NCI-H226 (cell line): ENCODE results near the gene ISM2.
"Not testable (repeated sequence)": the region's sequence is repeated elsewhere in the genome, so short reads cannot be mapped to it uniquely, and the experiment has no call there.

ENCODE experiments used
- DNase-seq: peaks from one replicate; pipeline ENCODE4 v3.0.0-alpha.2; 2015

ISM2 gene

GRCh38 chr14:77498120-77498979 lies at the start of gene ISM2:
ISM2 (minus strand) TSS chr14:77498816; CDS start chr14:77498793, 23 bp downstream.
- DNase-seq = peak; percentile 45

- no peak for DNase-seq
Measured at GRCh38 chr14:77547512-77548180, 49.0 kb upstream of the ISM2 start.

- not testable (repeated sequence) for DNase-seq
Measured at GRCh38 chr14:77545171-77545570, 46.6 kb upstream of the ISM2 start.

- peak; percentile 18 for DNase-seq
Measured at GRCh38 chr14:77544571-77544970, 46.0 kb upstream of the ISM2 start.

GRCh38 chr14:77543637-77544334 lies 45.2 kb upstream of the ISM2 start:
- no peak for DNase-seq

- no peak for DNase-seq
Measured at GRCh38 chr14:77543240-77543551, 44.6 kb upstream of the ISM2 start.

- no peak for DNase-seq
Measured at GRCh38 chr14:77542421-77543239, 44.0 kb upstream of the ISM2 start.

- DNase-seq = no peak
Measured at GRCh38 chr14:77541905-77542304, 43.3 kb upstream of the ISM2 start.

GRCh38 chr14:77536951-77537350 lies 38.3 kb upstream of the ISM2 start:
- not testable (repeated sequence) for DNase-seq

GRCh38 chr14:77531071-77531470 lies 32.5 kb upstream of the ISM2 start:
- DNase-seq = no peak

GRCh38 chr14:77529963-77530362 lies 31.3 kb upstream of the ISM2 start:
- peak; percentile 48 for DNase-seq

GRCh38 chr14:77529213-77529612 lies 30.6 kb upstream of the ISM2 start:
- no peak for DNase-seq

GRCh38 chr14:77528701-77529100 lies 30.1 kb upstream of the ISM2 start:
- DNase-seq = not testable (repeated sequence)

GRCh38 chr14:77526266-77526665 lies 27.6 kb upstream of the ISM2 start:
- no peak for DNase-seq

GRCh38 chr14:77524536-77524935 lies 25.9 kb upstream of the ISM2 start:
- no peak for DNase-seq

GRCh38 chr14:77523109-77523508 lies 24.5 kb upstream of the ISM2 start:
- no peak for DNase-seq

- no peak for DNase-seq
Measured at GRCh38 chr14:77520555-77520954, 21.9 kb upstream of the ISM2 start.

- DNase-seq = no peak
Measured at GRCh38 chr14:77516126-77516525, 17.5 kb upstream of the ISM2 start.

GRCh38 chr14:77511486-77512162 lies 13.0 kb upstream of the ISM2 start:
- no peak for DNase-seq

- no peak for DNase-seq
Measured at GRCh38 chr14:77509366-77509765, 10.8 kb upstream of the ISM2 start.

GRCh38 chr14:77508876-77509275 lies 10.3 kb upstream of the ISM2 start:
- DNase-seq = no peak

GRCh38 chr14:77508249-77508648 lies 9.6 kb upstream of the ISM2 start:
- peak; percentile 92 for DNase-seq
